Coronary artery (tissue), 2 donors: Measurements from ENCODE around the gene EIF3F.

ENCODE experiments used
- DNase-seq: peaks from one replicate; pipeline ENCODE4 v3.0.0-alpha.2; 2017; ENCODE audit warnings: low spot score
- H3K27ac ChIP-seq, 2 donors: fragments of 200-600 bp; sonication (generic); one replicate each; pipeline ENCODE4 v1.5.1; 2016 to 2019
- H3K4me3 ChIP-seq: fragments of 200-600 bp; sonication (generic); 2 replicates; pipeline ENCODE4 v1.5.1; 2016; ENCODE audit warnings: mild to moderate bottlenecking, moderate library complexity
- CTCF ChIP-seq: fragments of 200-600 bp; sonication (generic); IDR thresholded peaks from one replicate; pipeline ENCODE4 v1.5.1; 2019; ENCODE audit warnings: antibody characterized with exemption

Gene EIF3F

GRCh38 chr11:7994581-7995278 is 7.6 kb downstream of the EIF3F start:
- no peak overlapping the region for H3K27ac ChIP-seq
- DNase-seq = no peak

GRCh38 chr11:7999795-8000194 is 12.7 kb downstream of the EIF3F start:
- no peak for TF ChIP-seq CTCF
- Histone ChIP-seq H3K27ac (no peak overlapping the region), H3K4me3 (no peak overlapping the region)
- no peak for DNase-seq

More at GRCh38 chr11:7994581-7995278, 7.6 kb downstream of the EIF3F start:
- H3K4me3 ChIP-seq = no peak overlapping the region
- TF ChIP-seq CTCF = no peak

- DNase-seq = no peak
- H3K27ac ChIP-seq = no peak overlapping the region
- no peak for TF ChIP-seq CTCF
- H3K4me3 ChIP-seq = no peak overlapping the region
Observed at GRCh38 chr11:8000390-8000789, 13.3 kb downstream of the EIF3F start.

- no peak for TF ChIP-seq CTCF
- no peak for DNase-seq
- no peak overlapping the region for H3K4me3 ChIP-seq
- H3K27ac ChIP-seq = no peak overlapping the region
Observed at GRCh38 chr11:8002676-8003075, 15.5 kb downstream of the EIF3F start.

GRCh38 chr11:8003187-8003586 is 16.1 kb downstream of the EIF3F start:
- H3K27ac ChIP-seq = no peak overlapping the region
- H3K4me3 ChIP-seq = no peak overlapping the region
- no peak for TF ChIP-seq CTCF
- no peak for DNase-seq

- Histone ChIP-seq H3K27ac (no peak overlapping the region), H3K4me3 (no peak overlapping the region)
- TF ChIP-seq CTCF = no peak
- DNase-seq = no peak
Observed at GRCh38 chr11:8004008-8004407, 16.9 kb downstream of the EIF3F start.

- no peak for TF ChIP-seq CTCF
- H3K4me3 ChIP-seq = no peak overlapping the region
- DNase-seq = no peak
- no peak overlapping the region for H3K27ac ChIP-seq
Observed at GRCh38 chr11:8005556-8005955, 18.4 kb downstream of the EIF3F start.
